Stimulated activated CD4-positive, alpha-beta T cell treated with anti-CD3 and anti-CD28 coated beads, Interleukin-4, amount 100 ng/mL, for 24 hours (primary cell): Measurements from ENCODE around the gene NOTCH4.
"Not testable (repeated sequence)": the region's sequence is repeated elsewhere in the genome, so short reads cannot be mapped to it uniquely, and the experiment has no call there.

Experiments used
- DNase-seq: peaks from one replicate; pipeline ENCODE4 v3.0.0-alpha.2; 2020

Gene NOTCH4

GRCh38 chr6:32192608-32193039 lies 31.2 kb downstream of the NOTCH4 start, which contains the start of gene GPSM3:
Gene GPSM3 (minus strand): TSS chr6:32192643. CDS start chr6:32192513, 130 bp downstream.
- DNase-seq, result peak; percentile 58

- DNase-seq, result peak; percentile 13
Measured at GRCh38 chr6:32191696-32192607, 31.9 kb downstream of the NOTCH4 start.

GRCh38 chr6:32190911-32191677 lies 32.8 kb downstream of the NOTCH4 start:
- DNase-seq, result no peak

- DNase-seq, result peak; percentile 84
Measured at GRCh38 chr6:32190054-32190851, 33.6 kb downstream of the NOTCH4 start, which contains the start of gene PBX2. Gene PBX2 (minus strand): TSS chr6:32190202. CDS start chr6:32189915, 287 bp downstream.

DNA sequence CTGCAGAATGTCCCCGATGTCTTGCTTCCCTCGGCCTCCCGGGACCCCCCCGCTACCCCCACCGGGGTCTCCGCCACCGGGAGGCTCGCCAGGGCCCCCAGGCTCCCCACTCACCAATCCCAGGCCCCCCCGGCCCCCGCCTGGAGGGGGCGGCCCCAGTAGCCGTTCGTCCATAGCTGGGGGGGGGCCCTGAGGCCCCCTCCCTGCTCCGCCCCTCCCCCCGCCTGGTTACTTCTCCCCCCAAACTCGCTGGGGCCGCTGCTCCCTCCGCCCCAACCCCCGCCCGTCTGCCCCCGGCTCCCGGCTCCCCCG lies 34.2 kb downstream of the NOTCH4 start:
- DNase-seq, result no peak

DNA sequence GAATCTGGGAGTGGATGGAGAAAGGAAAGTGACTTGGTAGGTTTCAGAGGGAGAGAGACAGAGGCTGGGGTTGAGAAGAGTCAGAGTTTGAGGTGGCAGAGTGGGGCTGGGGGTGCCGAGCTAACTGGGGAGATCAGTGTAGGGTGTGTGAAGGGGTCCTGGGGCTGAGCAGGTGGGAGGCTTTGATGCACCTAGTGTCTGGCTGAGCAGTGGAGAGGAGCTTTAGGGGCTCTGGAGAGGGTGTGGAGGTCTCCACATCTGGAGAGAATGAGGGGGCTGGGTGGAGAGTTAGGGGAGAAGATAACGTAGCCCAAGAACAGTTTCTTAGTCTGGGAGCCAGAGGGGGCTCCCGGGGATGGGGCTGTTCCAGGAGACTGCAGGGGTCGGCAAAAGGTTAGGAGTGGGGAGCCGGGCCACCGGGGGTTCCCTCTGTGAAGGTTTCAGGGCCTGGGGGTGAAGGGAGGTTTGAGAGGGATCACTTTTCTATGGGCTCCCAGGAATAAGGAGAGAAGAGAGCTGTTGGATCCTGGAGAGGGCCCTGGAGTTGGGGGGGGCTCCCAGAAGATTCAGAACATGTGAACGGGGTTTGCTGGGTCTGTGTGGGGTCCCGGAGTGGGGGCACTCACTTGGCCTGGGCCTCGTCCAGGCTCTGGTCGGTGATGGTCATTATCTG lies 34.7 kb downstream of the NOTCH4 start:
- no peak for DNase-seq

- no peak for DNase-seq
Measured at GRCh38 chr6:32188381-32189068, 35.3 kb downstream of the NOTCH4 start.

- DNase-seq, result not testable (repeated sequence)
Measured at GRCh38 chr6:32187725-32188380, 36.0 kb downstream of the NOTCH4 start.

GRCh38 chr6:32187009-32187709 lies 36.7 kb downstream of the NOTCH4 start:
- no peak for DNase-seq

- DNase-seq, result not testable (repeated sequence)
Measured at GRCh38 chr6:32186151-32186840, 37.6 kb downstream of the NOTCH4 start.

GRCh38 chr6:32185681-32186131 lies 38.2 kb downstream of the NOTCH4 start:
- DNase-seq, result peak; percentile 66

DNA sequence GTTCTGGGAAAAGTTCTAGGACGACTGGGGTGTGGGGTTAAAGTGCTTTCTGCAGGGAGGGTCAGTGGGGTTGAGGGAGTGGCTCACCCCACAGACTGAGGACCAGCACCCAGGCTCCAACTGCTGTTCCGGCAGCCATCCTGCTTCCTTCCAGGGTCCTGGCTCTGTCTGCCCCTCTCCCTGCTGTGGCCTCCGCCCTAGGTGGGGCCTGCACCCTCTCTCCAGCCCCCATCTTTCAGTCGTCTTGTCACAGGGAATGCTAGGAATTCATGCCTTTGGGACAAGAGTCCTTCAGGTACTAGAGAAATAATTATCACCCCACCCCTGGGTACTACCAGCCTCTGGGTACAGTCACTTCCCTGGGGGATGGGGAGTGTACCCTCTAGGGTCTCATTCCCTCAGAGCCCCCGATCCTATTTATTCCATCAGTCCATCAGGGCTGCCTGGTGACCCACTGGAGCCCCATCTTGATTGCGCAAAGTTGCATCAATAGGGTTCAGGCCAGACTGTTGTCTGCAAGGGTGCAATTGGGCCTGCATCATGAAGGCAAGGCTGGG lies 39.7 kb downstream of the NOTCH4 start, which contains the start of gene AGER:
AGER (minus strand) TSS at position 170 of the 557 bp plus-strand sequence; CDS start at position 139, 31 bp downstream.
- DNase-seq, result no peak

DNA sequence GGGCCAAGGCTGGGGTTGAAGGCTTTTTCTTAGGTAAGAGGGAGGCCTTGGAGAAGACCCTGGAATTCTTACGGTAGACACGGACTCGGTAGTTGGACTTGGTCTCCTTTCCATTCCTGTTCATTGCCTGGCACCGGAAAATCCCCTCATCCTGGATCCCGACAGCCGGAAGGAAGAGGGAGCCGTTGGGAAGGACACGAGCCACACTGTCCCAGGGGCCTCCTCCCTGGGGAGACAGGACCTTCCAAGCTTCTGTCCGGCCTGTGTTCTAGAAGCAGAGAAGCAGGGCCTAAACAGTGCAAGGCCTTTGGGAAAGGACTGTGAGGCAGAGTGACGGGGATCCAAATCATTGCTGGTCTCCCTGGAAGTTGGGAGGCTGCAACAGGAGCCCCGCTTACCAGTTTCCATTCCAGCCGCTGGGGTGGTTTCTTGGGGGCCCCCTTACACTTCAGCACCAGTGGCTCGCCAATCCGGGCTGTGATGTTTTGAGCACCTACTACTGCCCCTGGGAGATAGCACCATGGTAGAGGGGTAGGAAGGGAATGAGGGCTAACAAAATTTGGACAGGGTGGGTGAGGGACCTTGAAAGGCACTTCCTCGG lies 40.3 kb downstream of the NOTCH4 start:
- DNase-seq, result no peak

GRCh38 chr6:32183030-32183429 lies 40.8 kb downstream of the NOTCH4 start:
- no peak for DNase-seq

DNA sequence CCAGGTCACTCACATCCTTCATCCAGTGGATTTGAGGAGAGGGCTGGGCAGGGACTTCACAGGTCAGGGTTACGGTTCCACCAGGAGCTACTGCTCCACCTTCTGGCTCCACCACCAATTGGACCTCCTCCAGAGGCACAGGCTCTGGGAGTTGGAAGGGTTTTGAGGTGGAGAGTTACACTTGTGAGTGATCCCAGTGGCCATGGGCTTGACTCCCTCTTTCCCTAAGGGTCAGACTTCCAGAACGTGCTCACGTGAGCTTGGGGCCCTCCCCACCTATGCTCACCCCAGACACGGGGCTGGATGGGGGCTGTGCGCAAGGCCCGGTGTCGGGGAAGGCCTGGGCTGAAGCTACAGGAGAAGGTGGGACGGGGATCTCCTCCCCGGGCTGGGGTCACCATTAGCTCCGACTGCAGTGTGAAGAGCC lies 41.3 kb downstream of the NOTCH4 start:
- no peak for DNase-seq

DNA sequence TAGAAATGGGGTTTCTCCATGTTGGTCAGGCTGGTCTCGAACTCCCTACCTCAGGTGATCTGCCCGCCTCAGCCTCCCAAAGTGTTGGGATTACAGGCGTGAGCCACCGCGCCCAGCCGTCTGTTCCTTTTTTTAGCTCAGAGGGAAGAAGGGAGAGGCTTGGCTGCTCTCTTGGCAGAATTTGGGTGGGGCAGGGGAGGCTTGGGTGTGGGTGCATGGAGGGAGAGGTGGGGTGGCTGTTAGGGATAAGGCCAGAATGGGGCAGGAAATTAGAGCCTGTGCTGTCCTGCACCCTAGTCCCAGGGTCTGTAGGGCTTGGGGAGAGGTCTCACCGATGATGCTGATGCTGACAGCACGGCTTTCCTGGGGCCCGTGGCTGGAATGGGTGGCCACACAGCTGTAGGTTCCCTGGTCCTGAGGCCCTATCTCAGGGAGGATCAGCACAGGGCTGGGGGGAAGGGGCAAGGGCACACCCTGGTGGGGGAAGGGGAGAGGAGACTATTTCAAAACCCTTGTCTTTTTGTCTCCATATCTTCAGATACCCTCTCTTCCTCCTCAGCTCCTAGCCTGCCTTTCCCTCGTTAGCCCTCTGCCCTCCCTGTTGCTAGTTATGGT lies 41.8 kb downstream of the NOTCH4 start:
- no peak for DNase-seq

DNA sequence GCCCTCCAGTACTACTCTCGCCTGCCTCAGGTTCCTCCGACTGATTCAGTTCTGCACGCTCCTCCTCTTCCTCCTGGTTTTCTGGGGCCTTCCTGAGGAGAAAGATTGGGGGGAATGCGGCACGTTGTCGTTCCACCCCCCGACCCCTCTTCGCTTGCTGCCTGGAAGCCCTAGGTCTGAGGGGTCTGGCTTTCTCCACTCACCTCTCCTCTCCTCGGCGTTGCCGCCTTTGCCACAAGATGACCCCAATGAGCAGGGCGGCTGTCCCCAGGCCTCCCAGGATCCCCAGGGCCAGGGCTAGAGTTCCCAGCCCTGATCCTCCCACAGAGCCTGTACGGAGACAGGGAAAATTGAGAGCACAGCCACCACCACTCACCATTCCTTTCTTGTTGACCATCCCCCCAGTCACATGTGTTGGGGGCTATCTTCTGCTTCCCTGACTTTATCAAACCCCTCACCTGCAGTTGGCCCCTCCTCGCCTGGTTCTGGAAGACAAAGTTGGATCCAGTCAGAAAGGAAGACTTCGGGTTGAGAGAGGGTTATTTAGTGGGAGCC lies 42.6 kb downstream of the NOTCH4 start:
- no peak for DNase-seq
